ENCODE measurements around the gene LYZL1. TPM values are rescaled to one million over a fixed set of nuclear protein-coding genes. Genes with fewer than 3 reads are reported as not detected.

The LYZL1 gene
- total and polyA plus RNA-seq, 9 of the 15 experiments (the other 6 are each of a cell fraction or from before 2014, with no cell fraction given): not detected

- TF ChIP-seq, protein P1, sequence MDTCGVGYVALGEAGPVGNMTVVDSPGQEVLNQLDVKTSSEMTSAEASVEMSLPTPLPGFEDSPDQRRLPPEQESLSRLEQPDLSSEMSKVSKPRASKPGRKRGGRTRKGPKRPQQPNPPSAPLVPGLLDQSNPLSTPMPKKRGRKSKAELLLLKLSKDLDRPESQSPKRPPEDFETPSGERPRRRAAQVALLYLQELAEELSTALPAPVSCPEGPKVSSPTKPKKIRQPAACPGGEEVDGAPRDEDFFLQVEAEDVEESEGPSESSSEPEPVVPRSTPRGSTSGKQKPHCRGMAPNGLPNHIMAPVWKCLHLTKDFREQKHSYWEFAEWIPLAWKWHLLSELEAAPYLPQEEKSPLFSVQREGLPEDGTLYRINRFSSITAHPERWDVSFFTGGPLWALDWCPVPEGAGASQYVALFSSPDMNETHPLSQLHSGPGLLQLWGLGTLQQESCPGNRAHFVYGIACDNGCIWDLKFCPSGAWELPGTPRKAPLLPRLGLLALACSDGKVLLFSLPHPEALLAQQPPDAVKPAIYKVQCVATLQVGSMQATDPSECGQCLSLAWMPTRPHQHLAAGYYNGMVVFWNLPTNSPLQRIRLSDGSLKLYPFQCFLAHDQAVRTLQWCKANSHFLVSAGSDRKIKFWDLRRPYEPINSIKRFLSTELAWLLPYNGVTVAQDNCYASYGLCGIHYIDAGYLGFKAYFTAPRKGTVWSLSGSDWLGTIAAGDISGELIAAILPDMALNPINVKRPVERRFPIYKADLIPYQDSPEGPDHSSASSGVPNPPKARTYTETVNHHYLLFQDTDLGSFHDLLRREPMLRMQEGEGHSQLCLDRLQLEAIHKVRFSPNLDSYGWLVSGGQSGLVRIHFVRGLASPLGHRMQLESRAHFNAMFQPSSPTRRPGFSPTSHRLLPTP (IDR thresholded peaks at IDR 0.05; ENCODE audit: borderline replicate concordance, extremely low read depth, insufficient read length): no peak
- TF ChIP-seq CXXC5 (CRISPR knock-in tag; IDR thresholded peaks at IDR 0.05): no peak
- TF ChIP-seq, protein P2, sequence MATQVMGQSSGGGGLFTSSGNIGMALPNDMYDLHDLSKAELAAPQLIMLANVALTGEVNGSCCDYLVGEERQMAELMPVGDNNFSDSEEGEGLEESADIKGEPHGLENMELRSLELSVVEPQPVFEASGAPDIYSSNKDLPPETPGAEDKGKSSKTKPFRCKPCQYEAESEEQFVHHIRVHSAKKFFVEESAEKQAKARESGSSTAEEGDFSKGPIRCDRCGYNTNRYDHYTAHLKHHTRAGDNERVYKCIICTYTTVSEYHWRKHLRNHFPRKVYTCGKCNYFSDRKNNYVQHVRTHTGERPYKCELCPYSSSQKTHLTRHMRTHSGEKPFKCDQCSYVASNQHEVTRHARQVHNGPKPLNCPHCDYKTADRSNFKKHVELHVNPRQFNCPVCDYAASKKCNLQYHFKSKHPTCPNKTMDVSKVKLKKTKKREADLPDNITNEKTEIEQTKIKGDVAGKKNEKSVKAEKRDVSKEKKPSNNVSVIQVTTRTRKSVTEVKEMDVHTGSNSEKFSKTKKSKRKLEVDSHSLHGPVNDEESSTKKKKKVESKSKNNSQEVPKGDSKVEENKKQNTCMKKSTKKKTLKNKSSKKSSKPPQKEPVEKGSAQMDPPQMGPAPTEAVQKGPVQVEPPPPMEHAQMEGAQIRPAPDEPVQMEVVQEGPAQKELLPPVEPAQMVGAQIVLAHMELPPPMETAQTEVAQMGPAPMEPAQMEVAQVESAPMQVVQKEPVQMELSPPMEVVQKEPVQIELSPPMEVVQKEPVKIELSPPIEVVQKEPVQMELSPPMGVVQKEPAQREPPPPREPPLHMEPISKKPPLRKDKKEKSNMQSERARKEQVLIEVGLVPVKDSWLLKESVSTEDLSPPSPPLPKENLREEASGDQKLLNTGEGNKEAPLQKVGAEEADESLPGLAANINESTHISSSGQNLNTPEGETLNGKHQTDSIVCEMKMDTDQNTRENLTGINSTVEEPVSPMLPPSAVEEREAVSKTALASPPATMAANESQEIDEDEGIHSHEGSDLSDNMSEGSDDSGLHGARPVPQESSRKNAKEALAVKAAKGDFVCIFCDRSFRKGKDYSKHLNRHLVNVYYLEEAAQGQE (IDR thresholded peaks at IDR 0.05; ENCODE audit: borderline replicate concordance): no peak
- TF ChIP-seq, protein P2 (CRISPR knock-in tag; IDR thresholded peaks at IDR 0.05; ENCODE audit: low read depth): no peak
Observed at GRCh38 chr10:29314726-29315125, 25.9 kb downstream of the LYZL1 start (continued).
